Measurements from ENCODE around the gene PTPRA. TPM values are rescaled to one million over a fixed set of nuclear protein-coding genes. Genes with fewer than 3 reads are reported as not detected.

PTPRA gene
- total and polyA plus RNA-seq, 12 donors: 16.3 to 94.7 (median 46.3) TPM

DNA sequence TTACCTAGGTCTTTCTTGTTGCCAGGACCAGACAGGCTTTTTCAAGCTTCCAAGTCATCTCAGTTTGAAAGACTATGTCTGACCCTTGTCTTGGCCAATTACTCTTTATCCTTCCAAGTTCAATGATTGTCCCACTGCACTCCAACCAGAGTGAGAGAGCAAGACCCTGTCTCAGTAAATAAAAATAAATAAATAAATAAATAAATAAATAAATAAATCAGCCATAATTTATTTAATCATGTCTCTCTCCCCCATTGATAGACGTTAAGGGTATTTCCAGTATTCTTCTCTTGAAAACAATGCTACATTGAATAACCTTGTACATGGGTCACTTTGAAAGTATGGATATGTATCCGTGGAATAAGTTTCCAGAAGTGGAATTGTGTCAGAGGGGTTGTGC, 83.2 kb downstream of the PTPRA start:
- peaks cover 0 to 2% of the 10 kb centered on the region in 2 donors for H3K36me3 ChIP-seq (replicated peaks in 1 of 2)
- H3K27me3 ChIP-seq: no peaks in the 10 kb centered on the region
- intact Hi-C loops (cut with DNase I): no loop called here
- no peak for DNase-seq
- no peak overlapping the region for H3K4me3 ChIP-seq
- H3K9me3 ChIP-seq (replicated peaks in 1 of 3): no peaks in the 10 kb centered on the region
- no peak overlapping the region for H3K27ac ChIP-seq
- TF ChIP-seq, protein P1, sequence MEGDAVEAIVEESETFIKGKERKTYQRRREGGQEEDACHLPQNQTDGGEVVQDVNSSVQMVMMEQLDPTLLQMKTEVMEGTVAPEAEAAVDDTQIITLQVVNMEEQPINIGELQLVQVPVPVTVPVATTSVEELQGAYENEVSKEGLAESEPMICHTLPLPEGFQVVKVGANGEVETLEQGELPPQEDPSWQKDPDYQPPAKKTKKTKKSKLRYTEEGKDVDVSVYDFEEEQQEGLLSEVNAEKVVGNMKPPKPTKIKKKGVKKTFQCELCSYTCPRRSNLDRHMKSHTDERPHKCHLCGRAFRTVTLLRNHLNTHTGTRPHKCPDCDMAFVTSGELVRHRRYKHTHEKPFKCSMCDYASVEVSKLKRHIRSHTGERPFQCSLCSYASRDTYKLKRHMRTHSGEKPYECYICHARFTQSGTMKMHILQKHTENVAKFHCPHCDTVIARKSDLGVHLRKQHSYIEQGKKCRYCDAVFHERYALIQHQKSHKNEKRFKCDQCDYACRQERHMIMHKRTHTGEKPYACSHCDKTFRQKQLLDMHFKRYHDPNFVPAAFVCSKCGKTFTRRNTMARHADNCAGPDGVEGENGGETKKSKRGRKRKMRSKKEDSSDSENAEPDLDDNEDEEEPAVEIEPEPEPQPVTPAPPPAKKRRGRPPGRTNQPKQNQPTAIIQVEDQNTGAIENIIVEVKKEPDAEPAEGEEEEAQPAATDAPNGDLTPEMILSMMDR (IDR thresholded peaks at IDR 0.05): no peak
- TF ChIP-seq POLR2A (IDR thresholded peaks at IDR 0.05): no peak
- WGBS, 4 donors: 87 to 95% (median 93%) methylated on average over 2 of the region's 2 CpGs
- H3K4me1 ChIP-seq (replicated peaks in 1 of 2): no peaks in the 10 kb centered on the region

DNA sequence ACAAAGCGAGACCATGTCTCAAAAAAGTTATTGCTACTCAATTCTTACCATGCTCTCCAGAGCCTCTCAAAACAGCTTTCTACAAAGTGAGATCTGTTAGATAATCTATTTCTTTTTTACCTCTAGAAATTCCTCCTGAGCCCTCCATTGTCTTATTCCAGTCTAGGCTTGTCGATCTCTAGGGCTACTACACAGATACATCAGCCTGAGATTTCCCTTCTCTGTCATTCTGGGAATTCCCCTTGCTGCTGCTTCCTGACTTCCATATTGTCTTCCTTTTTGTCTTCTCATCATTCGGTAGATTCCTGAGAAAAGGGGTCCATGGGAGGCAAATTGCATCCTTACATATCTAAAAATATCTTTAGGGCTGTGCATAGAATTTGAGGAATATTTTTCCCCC, 94.6 kb downstream of the PTPRA start:
- TF ChIP-seq POLR2A (IDR thresholded peaks at IDR 0.05): no peak
- TF ChIP-seq, protein P1 (IDR thresholded peaks at IDR 0.05): no peak
- 83 to 95% (median 90%) methylated on average over 3 of the region's 3 CpGs for WGBS, 4 donors
- peaks cover 8 to 14% of the 10 kb centered on the region in 2 donors for H3K4me1 ChIP-seq (replicated peaks in 1 of 2)
- no peak overlapping the region for H3K27ac ChIP-seq
- no peaks in the 10 kb centered on the region for H3K9me3 ChIP-seq (replicated peaks in 1 of 3)
- no peak for DNase-seq
- no peaks in the 10 kb centered on the region for H3K27me3 ChIP-seq
- peaks cover 0 to 9% of the 10 kb centered on the region in 2 donors for H3K36me3 ChIP-seq (replicated peaks in 1 of 2)
- intact Hi-C loops (cut with DNase I): loop anchor here in 1 of 2 donors (10.0 kb wide), 1 partner anchor 93 kb away; the partner anchor contains the start of gene PTPRA
- H3K4me3 ChIP-seq: no peak overlapping the region

DNA sequence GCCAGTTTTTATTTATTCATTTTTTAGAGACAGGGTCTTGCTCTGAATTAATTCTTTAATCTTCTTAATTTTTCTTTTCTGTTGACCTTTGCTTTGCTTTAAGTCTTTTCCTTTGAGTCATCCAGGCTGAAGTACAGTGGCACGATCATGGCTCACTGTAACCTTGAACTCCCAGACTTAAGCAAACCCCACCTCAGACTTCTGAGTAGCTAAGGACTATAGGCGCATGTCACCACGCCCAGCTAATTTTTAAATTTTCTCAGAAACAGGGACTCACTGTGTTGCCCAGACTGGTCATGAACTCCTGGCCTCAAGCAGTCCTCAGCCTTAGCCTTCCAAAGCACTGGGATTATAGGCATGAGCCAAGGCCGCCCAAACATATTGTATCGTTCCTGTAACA, 98.8 kb downstream of the PTPRA start:
- intact Hi-C loops (cut with DNase I): no loop called here
- Histone ChIP-seq H3K27me3 (no peaks in the 10 kb centered on the region), H3K4me3 (no peak overlapping the region), H3K4me1 (replicated peaks in 1 of 2) (peaks cover 8 to 14% of the 10 kb centered on the region in 2 donors), H3K36me3 (replicated peaks in 1 of 2) (no peaks in the 10 kb centered on the region), H3K27ac (no peak overlapping the region), H3K9me3 (replicated peaks in 1 of 3) (no peaks in the 10 kb centered on the region)
- peak in 3 of 7 donors; percentile 13 to 24 (median 20) for DNase-seq
- WGBS, 4 donors: 60 to 68% (median 66%) methylated on average over 5 of the region's 5 CpGs
- no peak for TF ChIP-seq POLR2A (IDR thresholded peaks at IDR 0.05)
- TF ChIP-seq, protein P1 (IDR thresholded peaks at IDR 0.05): no peak

- Histone ChIP-seq H3K27ac (no peak overlapping the region), H3K4me3 (no peak overlapping the region), H3K4me1 (replicated peaks in 1 of 2) (peaks cover 8 to 14% of the 10 kb centered on the region in 2 donors), H3K9me3 (replicated peaks in 1 of 3) (no peaks in the 10 kb centered on the region), H3K36me3 (replicated peaks in 1 of 2) (no peaks in the 10 kb centered on the region), H3K27me3 (no peaks in the 10 kb centered on the region)
- intact Hi-C loops (cut with DNase I): no loop called here
- no peak for DNase-seq
- WGBS, 4 donors: 93 to 98% (median 95%) methylated on average over 3 of the region's 3 CpGs
- no peak for TF ChIP-seq POLR2A (IDR thresholded peaks at IDR 0.05)
- TF ChIP-seq, protein P1 (IDR thresholded peaks at IDR 0.05): no peak
Observed at GRCh38 chr20:2973574-2973973, 100.3 kb downstream of the PTPRA start.

Measured in adrenal gland (tissue), 12 donors.